H1 (cell line): ENCODE results near the gene SART1. TPM values are rescaled to one million over a fixed set of nuclear protein-coding genes. Genes with fewer than 3 reads are reported as not detected.

Source experiments
- CTCF ChIA-PET: fragments of 300-600 bp; sonication (Branson Sonifier 250); formaldehyde crosslinking; loops from one replicate; lab custom pipeline; 2021; ENCODE audit not compliant: partially characterized antibody; lab: Charles Lee
- POLR2A ChIA-PET: fragments of 300-600 bp; sonication (Branson Sonifier 250); formaldehyde crosslinking; loops from one replicate; lab custom pipeline; 2021; ENCODE audit warnings: inconsistent platforms; ENCODE audit not compliant: partially characterized antibody; lab: Charles Lee
- DNase-seq, 2 experiments: peaks; one replicate each; pipeline versions ENCODE4 v3.0.0 to v3.0.0-alpha.2; 2010 to 2022; ENCODE audit warnings: low spot score in 2 of 2, low read depth in 1 of 2, mixed read lengths in 1 of 2
- FAIRE-seq: peaks from 2 replicates; lab custom pipeline; 2011; peaks lifted over from hg19 to GRCh38; lab: Jason Lieb, UNC
- H2AFZ ChIP-seq: 2 replicates; pipeline ENCODE4 v1.8.1; 2012; ENCODE audit warnings: low read length, inconsistent platforms
- H2AK5ac ChIP-seq: 2 replicates; pipeline ENCODE4 v1.6.1; 2013; ENCODE audit warnings: low read depth, low read length
- H2BK120ac ChIP-seq: replicated peaks from 2 replicates; pipeline ENCODE3; 2013; ENCODE audit warnings: low read depth, low read length, inconsistent platforms
- H2BK12ac ChIP-seq: 2 replicates; pipeline ENCODE4 v1.6.1; 2013; ENCODE audit warnings: low read depth, low read length
- H2BK15ac ChIP-seq: 2 replicates; pipeline ENCODE4 v1.6.1; 2013; ENCODE audit warnings: low read length
- H2BK20ac ChIP-seq: 2 replicates; pipeline ENCODE4 v1.6.1; 2013; ENCODE audit warnings: low read length
- H2BK5ac ChIP-seq: 2 replicates; pipeline ENCODE4 v1.6.1; 2013; ENCODE audit warnings: low read depth, low read length
- H3K14ac ChIP-seq: 2 replicates; pipeline ENCODE4 v1.6.1; 2013; ENCODE audit warnings: inconsistent platforms; ENCODE audit not compliant: insufficient read length
- H3K18ac ChIP-seq: 2 replicates; pipeline ENCODE4 v1.6.1; 2013; ENCODE audit warnings: low read length; ENCODE audit errors: extremely low read depth
- H3K23ac ChIP-seq: 2 replicates; pipeline ENCODE4 v1.6.1; 2013; ENCODE audit warnings: inconsistent platforms; ENCODE audit not compliant: insufficient read length
- H3K23me2 ChIP-seq: 2 replicates; pipeline ENCODE4 v1.6.1; 2013; ENCODE audit warnings: low read depth, low read length
- H3K27ac ChIP-seq: 2 replicates; pipeline ENCODE4 v1.6.1; 2011; ENCODE audit warnings: low read depth, low read length, inconsistent platforms
- H3K27me3 ChIP-seq, 4 experiments: replicated peaks in 1 of 4; 1 replicate in 1 of 4; 2 replicates in 3 of 4; pipeline versions ENCODE4 v1.6.1 to v1.8.1; 2011 to 2013; ENCODE audit warnings: low read length in 3 of 4, mild to moderate bottlenecking in 3 of 4, inconsistent platforms in 2 of 4, mixed read lengths in 2 of 4, moderate library complexity in 1 of 4; ENCODE audit not compliant: control insufficient read depth in 3 of 4, insufficient read depth in 3 of 4; ENCODE audit errors: extremely low read depth in 1 of 4
- H3K36me3 ChIP-seq, 4 experiments: 2 replicates each; pipeline versions ENCODE4 v1.6.1 to v1.8.1; 2011 to 2013; ENCODE audit warnings: mild to moderate bottlenecking in 4 of 4, low read length in 3 of 4, moderate library complexity in 2 of 4, control low read depth in 1 of 4, inconsistent platforms in 1 of 4; ENCODE audit not compliant: insufficient read depth in 4 of 4, control insufficient read depth in 2 of 4
- H3K4ac ChIP-seq: replicated peaks from 2 replicates; pipeline ENCODE3; 2013; ENCODE audit warnings: low read length, low read depth, mixed read lengths, inconsistent platforms; ENCODE audit not compliant: insufficient read length
- H3K4me1 ChIP-seq, 4 experiments: replicated peaks in 1 of 4; 1 replicate in 1 of 4; 2 replicates in 3 of 4; pipeline versions ENCODE4 v1.6.1 to v1.8.1; 2011 to 2013; ENCODE audit warnings: low read length in 3 of 4, inconsistent platforms in 2 of 4, mixed read lengths in 1 of 4; ENCODE audit not compliant: insufficient read depth in 4 of 4, control insufficient read depth in 3 of 4
- H3K4me2 ChIP-seq, 2 experiments: 2 replicates each; pipeline versions ENCODE4 v1.6.1 to v1.8.1; 2011 to 2013; ENCODE audit warnings: low read depth in 2 of 2, low read length in 2 of 2, control low read depth in 1 of 2, inconsistent platforms in 1 of 2, mild to moderate bottlenecking in 1 of 2; ENCODE audit not compliant: insufficient read depth in 1 of 2
- H3K4me3 ChIP-seq, 4 experiments: fragments of 200-600, 300-600 bp in 1 of 4; sonication (generic), shearing (Covaris generic), sonication (Bioruptor Twin) in 1 of 4; 2 replicates each; pipeline versions ENCODE4 v1.5.1 to v1.8.1; 2011 to 2016; ENCODE audit warnings: low read length in 4 of 4, low read depth in 3 of 4, control low read depth in 2 of 4, inconsistent platforms in 2 of 4, mild to moderate bottlenecking in 2 of 4, mixed read lengths in 1 of 4, moderate library complexity in 1 of 4; ENCODE audit not compliant: insufficient read depth in 2 of 4; ENCODE audit errors: extremely low read depth in 1 of 4
- H3K56ac ChIP-seq: replicated peaks from 2 replicates; pipeline ENCODE3; 2013; ENCODE audit warnings: low read depth, mild to moderate bottlenecking, mixed read lengths, low read length, inconsistent platforms; ENCODE audit not compliant: insufficient read length
- H3K79me1 ChIP-seq: 2 replicates; pipeline ENCODE4 v1.6.1; 2013; ENCODE audit warnings: low read depth, low read length, control low read depth
- H3K79me2 ChIP-seq, 2 experiments: 2 replicates each; pipeline versions ENCODE4 v1.6.1 to v1.8.1; 2012 to 2013; ENCODE audit warnings: low read length in 2 of 2, mild to moderate bottlenecking in 2 of 2, inconsistent platforms in 1 of 2; ENCODE audit not compliant: insufficient read depth in 2 of 2, control insufficient read depth in 1 of 2
- H3K9ac ChIP-seq, 4 experiments: replicated peaks in 1 of 4; 1 replicate in 1 of 4; 2 replicates in 3 of 4; pipeline versions ENCODE4 v1.6.1 to v1.8.1; 2011 to 2013; ENCODE audit warnings: low read depth in 3 of 4, low read length in 3 of 4, control low read depth in 2 of 4, mild to moderate bottlenecking in 2 of 4, moderate library complexity in 2 of 4, inconsistent platforms in 1 of 4; ENCODE audit errors: extremely low read depth in 1 of 4
- H3K9me3 ChIP-seq, 2 experiments: 2 replicates each; pipeline versions ENCODE4 v1.6.1 to v1.8.1; 2012 to 2013; ENCODE audit warnings: mild to moderate bottlenecking in 2 of 2, moderate library complexity in 2 of 2, control low read depth in 1 of 2, inconsistent platforms in 1 of 2, low read depth in 1 of 2, low read length in 1 of 2, mixed read lengths in 1 of 2; ENCODE audit not compliant: insufficient read depth in 2 of 2
- H4K20me1 ChIP-seq, 2 experiments: replicated peaks in 1 of 2; 2 replicates each; pipeline versions ENCODE3 to v1.8.1; 2011 to 2013; ENCODE audit warnings: inconsistent platforms in 2 of 2, low read length in 2 of 2, mild to moderate bottlenecking in 1 of 2; ENCODE audit not compliant: insufficient read depth in 2 of 2, control insufficient read depth in 1 of 2
- H4K5ac ChIP-seq: 2 replicates; pipeline ENCODE4 v1.6.1; 2013; ENCODE audit warnings: low read length, low read depth, mixed read lengths, inconsistent platforms; ENCODE audit not compliant: insufficient read length
- H4K8ac ChIP-seq: 2 replicates; pipeline ENCODE4 v1.8.0; 2013; ENCODE audit warnings: mild to moderate bottlenecking, moderate library complexity, low read length, inconsistent platforms; ENCODE audit not compliant: insufficient read depth; ENCODE audit errors: extremely low read depth
- H4K91ac ChIP-seq: replicated peaks from 2 replicates; pipeline ENCODE3; 2013; ENCODE audit warnings: low read length, mixed read lengths, inconsistent platforms; ENCODE audit not compliant: insufficient read length
- POU5F1 ChIP-seq: IDR thresholded peaks from 2 replicates; pipeline ENCODE4 v1.6.1; 2011; ENCODE audit warnings: low read depth, mild to moderate bottlenecking, low read length, moderate library complexity
- RAD21 ChIP-seq, 2 experiments: IDR thresholded peaks in 1 of 2; conservative IDR thresholded peaks in 1 of 2; 2 replicates each; pipeline ENCODE4 v1.6.1; 2011; ENCODE audit warnings: low read depth in 2 of 2, low read length in 2 of 2, improper control_type of control experiment in 1 of 2, inconsistent platforms in 1 of 2, mild to moderate bottlenecking in 1 of 2, moderate library complexity in 1 of 2
- WGBS, 2 experiments: shearing (Covaris generic) in 1 of 2; methylation state at CpG; one replicate each; pipeline versions ENCODE4 v1.1.6 to v1.1.7; 2013 to 2015; ENCODE audit warnings: low lambda C conversion rate in 2 of 2, mixed read lengths in 2 of 2, inconsistent platforms in 1 of 2, low coverage in 1 of 2, missing lambda C conversion rate in 1 of 2; ENCODE audit not compliant: insufficient replicate concordance in 2 of 2, insufficient coverage in 1 of 2, insufficient read length in 1 of 2; ENCODE audit errors: extremely low coverage in 1 of 2, missing lambda C conversion rate in 1 of 2; 5-methylcytosine and 5-hydroxymethylcytosine counted together
- polyA plus RNA-seq, 7 experiments: library from polyadenylated mRNA; depleted of rRNA in 3 of 7; stranded (reverse) in 5 of 7; unstranded in 2 of 7; fragments of >200 nt in 5 of 7; fragments of 200-250 nt in 2 of 7; gene quantifications; 1 replicate in 5 of 7; 2 replicates in 1 of 7; 4 replicates in 1 of 7; pipeline versions ENCODE4 v1.2.1 to v1.2.3, GENCODE V29; 2011 to 2013; ENCODE audit warnings: missing spikeins in 2 of 7, mixed read lengths in 2 of 7
- total RNA-seq: library from RNA; stranded (reverse); fragmentation: NEBNext Ultra II Directional; extraction: Animal tissue kit (Norgen Biotek cat#: 25700); gene quantifications from 2 replicates; pipeline ENCODE4 v1.2.1, GENCODE V29; 2021

Gene SART1
- total and polyA plus RNA-seq, 2 of the 8 experiments (the other 6 are each of a cell fraction or from before 2014, with no cell fraction given): 9.7 to 46.1 TPM

- Histone ChIP-seq H3K9ac (no peak overlapping the region; a peak in 2 of 7 replicates), H3K27me3 (no peaks in the 10 kb centered on the region), H2BK5ac (no peak overlapping the region), H3K9me3 (no peaks in the 10 kb centered on the region), H3K56ac (no peak overlapping the region), H2AFZ (no peak overlapping the region), H3K23me2 (no peaks in the 10 kb centered on the region), H3K4me3 (no peak overlapping the region), H3K4ac (no peak overlapping the region), H2BK15ac (no peak overlapping the region), H2BK120ac (no peak overlapping the region), H2BK20ac (no peak overlapping the region), H3K79me1 (no peaks in the 10 kb centered on the region), H3K4me1 (no peaks in the 10 kb centered on the region)
- CTCF ChIA-PET: interaction anchor here (1.4 to 18.4 kb wide), 3 partner anchors 20 to 101 kb away, joined by 3 to 281 read pairs (median 3); partner anchors contain the start of genes CCDC85B, FIBP and SART1
- WGBS, 2 experiments: 86% methylated on average over 12 of the region's 16 CpGs; no CpG with 5 or more reads in 1 of the 2 experiments
- TF ChIP-seq POU5F1 (no peak), RAD21 (IDR thresholded peaks at IDR 0.05 in 1 of 2, conservative IDR thresholded peaks at IDR 0.05 in 1 of 2; ENCODE audit: low read depth in 2 of 2, low read length in 2 of 2) (0 out of 4 replicates have a peak, but pooled peaks of 1 of the 2 experiments have one; percentile 1)
- TF ChIP-seq, all 59 proteins: peak for 1
- H3K36me3 ChIP-seq: peaks cover 2 to 18% (median 14%) of the 10 kb centered on the region in 4 experiments; a peak in 7 of 8 replicates
- no peak overlapping the region for H4K5ac ChIP-seq
- no peak overlapping the region for H3K4me2 ChIP-seq
- no peak overlapping the region for H2AK5ac ChIP-seq
- no peak overlapping the region for H3K27ac ChIP-seq
- DNase-seq (no peak), FAIRE-seq (no peak)
- H2BK12ac ChIP-seq: no peak overlapping the region
- H3K23ac ChIP-seq: no peak overlapping the region
- POLR2A ChIA-PET: interaction anchor here (0.5 to 1.8 kb wide), 7 partner anchors 9 to 283 kb away, joined by 3 to 5 read pairs (median 3); no protein-coding TSS in a partner anchor
- peaks cover 0 to 2% of the 10 kb centered on the region in 2 experiments for H4K20me1 ChIP-seq
- H3K18ac ChIP-seq: no peak overlapping the region
- no peaks in the 10 kb centered on the region for H3K79me2 ChIP-seq
- no peak overlapping the region for H4K91ac ChIP-seq
- H3K14ac ChIP-seq: no peak overlapping the region
- peak overlapping the region; percentile 29; the same call in 1 of the 2 replicates for H4K8ac ChIP-seq
Measured at GRCh38 chr11:65981972-65982823, 20.7 kb downstream of the SART1 start.
